Prostate gland (tissue), 2 donors: ENCODE data around the gene MS4A12.

Experiments used
- CTCF ChIP-seq, 4 experiments: fragments of 200-600 bp in 2 of 4; fragments of 450-650 bp in 2 of 4; sonication (generic) in 2 of 4; IDR thresholded peaks; 1 replicate in 3 of 4; 2 replicates in 1 of 4; pipeline ENCODE4 v1.5.1; 2016 to 2019; ENCODE audit warnings: antibody characterized with exemption in 4 of 4, mild to moderate bottlenecking in 2 of 4, moderate library complexity in 2 of 4
- POLR2A ChIP-seq: fragments of 450-650 bp; IDR thresholded peaks from one replicate; pipeline ENCODE4 v1.6.1; 2016; ENCODE audit warnings: antibody characterized with exemption, mild to moderate bottlenecking

GRCh38 chr11:60528465-60528864, 35.9 kb downstream of the MS4A12 start:
- no peak for TF ChIP-seq CTCF (IDR thresholded peaks at IDR 0.05)
- TF ChIP-seq POLR2A = no peak
